ENCODE results near the gene FREM1.

Gene FREM1

DNA sequence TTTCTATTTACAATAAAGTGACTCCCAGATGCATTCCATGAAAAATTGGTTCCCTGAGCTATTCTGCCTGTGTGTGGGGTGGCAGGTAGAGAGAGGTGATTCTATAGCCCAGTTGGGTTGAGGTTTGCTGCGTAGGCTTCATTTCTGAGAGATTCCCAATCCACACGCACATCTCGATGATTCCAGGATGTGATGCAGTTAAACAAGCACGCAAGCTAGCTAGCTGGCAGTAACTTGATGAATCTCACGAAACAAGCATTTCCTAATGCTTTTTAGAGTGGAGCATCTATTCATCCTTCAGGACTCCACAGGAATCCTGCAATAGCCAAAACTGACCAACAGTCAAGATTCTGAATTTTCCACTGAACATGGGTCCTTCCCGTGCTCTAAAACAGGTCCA is 143.9 kb downstream of the FREM1 start:
- DNase-seq (ENCODE audit: low read depth in 2 of 2), result no peak

DNA sequence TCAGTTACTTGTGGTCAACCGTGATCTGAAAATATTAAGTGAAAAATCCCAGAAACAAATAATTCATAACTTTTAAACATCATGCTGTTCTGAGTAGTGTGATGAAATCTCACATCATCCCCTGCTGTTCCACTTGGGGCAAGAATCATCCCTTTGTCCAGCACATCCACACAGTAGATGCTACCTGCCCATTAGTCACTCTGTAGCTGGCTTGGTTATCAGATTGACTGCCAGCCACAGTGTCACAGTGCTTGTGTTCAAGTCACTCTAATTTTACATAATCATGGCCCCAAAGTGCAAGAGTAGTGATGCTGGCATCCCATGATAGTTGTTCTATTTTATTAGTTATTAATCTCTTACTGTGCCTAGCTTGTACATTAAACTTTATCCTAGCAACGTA is 148.6 kb downstream of the FREM1 start:
- no peak for DNase-seq (ENCODE audit: low read depth in 2 of 2)

- DNase-seq (ENCODE audit: low read depth in 2 of 2), result no peak
These were observed 150.2 kb downstream of the FREM1 start for GRCh38 chr9:14760060-14760459.

- no peak for DNase-seq (ENCODE audit: low read depth in 2 of 2)
These were observed 153.9 kb downstream of the FREM1 start for GRCh38 chr9:14756291-14756690.

DNA sequence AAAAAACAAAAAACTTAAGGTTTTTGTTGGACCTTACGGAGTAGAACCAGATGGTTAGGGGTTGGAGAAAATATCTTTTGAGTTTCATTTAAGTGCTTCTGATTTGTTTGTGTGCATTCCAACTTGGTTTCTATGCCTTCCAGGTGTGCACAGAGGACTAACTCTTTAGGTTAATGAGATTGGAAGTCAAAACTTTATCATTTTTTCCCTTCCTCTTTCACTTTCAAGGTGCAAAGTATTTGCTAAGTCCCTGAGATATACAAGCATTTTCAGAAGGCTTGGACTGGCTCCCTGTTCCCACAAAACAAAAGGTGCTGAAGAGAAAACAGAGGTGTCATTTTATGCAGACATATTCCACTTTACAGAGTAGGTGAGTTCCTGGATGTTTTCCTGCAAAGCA is 157.4 kb downstream of the FREM1 start:
- no peak for DNase-seq (ENCODE audit: low read depth in 2 of 2)

- no peak for DNase-seq (ENCODE audit: low read depth in 2 of 2)
These were observed 158.0 kb downstream of the FREM1 start for GRCh38 chr9:14752271-14752670.

DNA sequence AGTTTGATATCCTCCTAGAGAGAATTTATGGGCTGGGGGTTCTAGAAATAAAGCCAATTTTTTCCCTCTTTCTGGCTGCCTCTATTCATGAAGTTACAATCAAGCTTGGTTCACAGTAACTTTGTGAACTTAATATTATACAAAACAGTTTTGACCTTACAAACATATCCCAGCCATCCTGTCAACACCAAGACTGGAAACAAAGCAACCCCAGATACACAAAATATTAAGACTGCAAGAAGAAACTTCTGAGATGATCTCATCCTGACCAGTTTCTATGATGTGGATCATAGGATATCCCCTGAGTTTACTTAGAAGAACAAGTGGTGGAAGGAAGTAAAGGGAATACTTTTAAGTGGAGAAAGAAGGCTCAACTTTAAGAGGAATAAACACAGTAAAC is 159.4 kb downstream of the FREM1 start:
- DNase-seq (ENCODE audit: low read depth in 2 of 2), result no peak

DNA sequence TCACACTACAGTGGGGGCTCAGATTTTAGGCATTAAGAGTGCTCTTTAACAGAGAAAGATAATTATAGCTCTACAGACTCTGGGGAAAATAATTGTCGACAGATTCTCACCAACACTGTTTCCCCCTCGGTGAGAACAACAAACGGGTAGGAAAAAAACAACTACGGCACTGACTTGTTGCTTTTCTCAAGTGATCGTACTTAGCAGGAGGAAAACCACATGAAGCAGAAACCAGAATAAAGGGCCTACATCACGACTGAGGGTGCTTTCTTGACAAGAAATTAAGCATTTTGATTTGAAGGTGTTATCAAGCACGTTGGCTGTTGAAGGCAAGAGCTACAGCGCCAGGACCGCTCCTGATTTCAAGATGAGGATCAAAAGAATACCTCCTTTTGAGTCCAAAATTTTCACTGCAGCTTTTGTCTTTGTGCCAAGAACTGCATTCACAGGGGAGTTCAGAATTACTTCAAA is 160.5 kb downstream of the FREM1 start:
- no peak for DNase-seq (ENCODE audit: low read depth in 2 of 2)

DNA sequence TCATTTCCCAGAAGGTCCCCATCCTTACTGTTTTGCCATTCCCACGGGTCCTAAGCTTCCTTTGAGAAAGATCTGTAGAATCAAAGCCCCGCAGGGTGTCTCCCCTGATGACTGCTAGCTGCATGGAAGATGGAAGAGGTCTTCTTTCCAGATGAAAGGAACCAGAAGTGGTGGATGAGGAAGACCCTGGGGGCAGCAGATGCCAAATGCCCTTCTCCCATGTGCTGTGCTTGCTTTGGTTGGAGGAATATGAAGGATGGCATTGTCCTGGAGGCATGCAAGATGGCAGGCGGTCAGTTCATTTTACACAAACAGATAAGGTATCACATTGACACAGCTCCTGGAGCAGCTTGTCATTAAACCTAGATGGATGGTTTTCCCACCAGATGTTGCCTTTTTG is 161.9 kb downstream of the FREM1 start:
- DNase-seq (ENCODE audit: low read depth in 2 of 2), result no peak

DNA sequence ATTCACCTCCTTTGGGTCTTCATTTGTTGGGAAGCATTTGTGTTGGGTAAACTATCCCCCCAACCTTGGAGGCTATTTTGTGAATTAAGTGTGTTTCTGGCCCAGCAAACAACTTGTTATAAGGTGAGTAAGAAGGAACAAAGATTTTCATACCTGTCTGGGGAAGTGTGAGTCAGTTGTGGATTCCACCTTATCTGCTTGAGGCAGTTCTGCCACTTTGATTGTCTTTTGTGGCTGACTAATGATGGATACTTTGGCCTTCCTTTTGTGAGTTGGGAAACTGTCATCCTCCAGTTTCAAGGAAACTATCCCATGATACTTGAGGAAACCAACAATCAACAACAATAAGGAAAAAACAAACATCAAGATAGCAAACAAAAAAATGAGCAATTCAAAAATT is 163.1 kb downstream of the FREM1 start:
- no peak for DNase-seq (ENCODE audit: low read depth in 2 of 2)

DNA sequence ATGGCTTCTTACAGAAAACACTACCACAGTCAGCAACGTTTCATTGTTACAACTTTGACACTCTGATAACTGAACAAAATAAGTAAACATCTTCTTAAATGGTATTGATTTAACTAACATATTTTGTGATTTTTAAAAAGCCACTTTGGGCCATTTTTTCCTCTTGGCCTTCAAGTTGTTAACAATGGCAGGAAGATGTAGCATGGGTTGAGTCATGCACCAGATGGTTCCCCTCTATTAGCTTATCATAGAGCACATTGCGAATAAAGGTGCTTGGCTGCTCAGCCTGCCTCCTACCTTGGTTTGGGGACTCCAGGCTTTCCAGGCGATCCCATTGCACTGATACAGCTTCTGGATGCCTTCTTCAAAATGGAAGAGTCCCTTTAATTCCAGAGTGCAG is 163.6 kb downstream of the FREM1 start:
- DNase-seq (ENCODE audit: low read depth in 2 of 2), result no peak

- no peak for DNase-seq (ENCODE audit: low read depth in 2 of 2)
These were observed 165.5 kb downstream of the FREM1 start for GRCh38 chr9:14744768-14745167.

DNA sequence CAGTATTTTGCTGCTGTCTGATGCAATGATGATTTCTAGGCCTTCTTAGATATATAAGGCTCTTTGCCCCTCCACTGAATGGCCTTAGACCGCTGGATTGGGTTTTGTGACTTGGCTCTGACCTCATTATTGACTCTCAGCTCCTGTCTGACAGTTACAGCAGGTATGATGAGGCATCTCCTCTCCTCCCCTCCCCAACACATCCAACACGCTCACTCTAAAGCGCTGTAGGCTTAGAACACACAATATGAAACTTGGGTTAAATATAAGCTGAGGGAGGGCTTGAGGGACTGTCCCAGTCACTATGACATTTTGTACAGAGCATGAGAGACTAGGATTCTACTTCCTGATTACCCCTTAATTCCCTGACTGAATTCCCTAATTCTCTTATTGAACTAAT is 168.9 kb downstream of the FREM1 start:
- DNase-seq (ENCODE audit: low read depth in 2 of 2), result no peak

DNA sequence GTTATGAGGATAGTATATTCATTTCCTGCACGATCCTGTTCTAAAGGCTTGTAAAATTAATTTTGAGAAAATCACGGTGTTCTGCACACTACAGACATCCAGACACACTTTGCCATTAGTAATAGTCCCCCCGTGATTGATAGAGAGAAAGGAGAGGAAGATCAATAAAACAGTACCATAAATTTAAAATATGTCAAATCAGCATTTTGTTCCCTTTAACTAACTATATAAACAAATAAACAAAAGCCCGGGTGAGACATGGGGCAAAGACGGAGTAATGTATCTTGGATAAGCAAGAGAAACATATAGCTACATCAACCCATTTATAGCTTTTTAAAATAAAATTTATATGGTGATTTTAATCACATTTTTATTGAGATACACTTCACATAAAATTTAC is 177.1 kb downstream of the FREM1 start:
- DNase-seq (ENCODE audit: low read depth in 2 of 2), result no peak

DNA sequence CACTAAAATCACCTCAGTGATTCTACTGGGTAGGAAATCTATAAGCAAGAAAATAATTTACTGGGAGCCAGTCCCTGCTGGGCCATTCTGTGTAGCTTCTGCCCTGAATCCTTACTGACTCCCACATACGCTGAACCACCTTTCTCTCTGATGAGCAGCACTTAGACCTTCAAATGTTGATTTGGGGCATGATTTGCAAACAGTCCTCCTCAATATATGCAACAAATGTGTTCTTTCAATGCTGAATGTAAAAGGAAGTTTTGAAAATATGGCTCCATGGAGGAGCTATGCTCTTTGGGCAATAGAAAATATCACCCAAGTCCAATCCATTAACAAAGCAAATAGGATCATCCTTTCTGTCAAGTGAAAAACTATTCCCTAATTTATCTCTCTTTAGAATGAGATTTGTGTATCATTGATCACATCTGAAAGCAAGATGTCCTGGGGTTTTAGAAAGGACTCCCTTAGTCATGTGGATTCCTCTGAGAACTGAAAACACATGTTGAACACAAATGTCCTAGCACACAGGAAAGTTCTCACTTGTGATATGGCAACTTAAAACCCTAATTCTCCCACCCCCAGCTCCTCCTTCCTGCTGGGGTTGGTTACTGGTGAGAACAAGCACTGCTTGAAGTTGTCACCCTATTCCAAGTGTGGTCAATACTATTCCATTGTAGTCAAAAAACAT is 178.8 kb downstream of the FREM1 start:
- DNase-seq (ENCODE audit: low read depth in 2 of 2), result no peak

DNA sequence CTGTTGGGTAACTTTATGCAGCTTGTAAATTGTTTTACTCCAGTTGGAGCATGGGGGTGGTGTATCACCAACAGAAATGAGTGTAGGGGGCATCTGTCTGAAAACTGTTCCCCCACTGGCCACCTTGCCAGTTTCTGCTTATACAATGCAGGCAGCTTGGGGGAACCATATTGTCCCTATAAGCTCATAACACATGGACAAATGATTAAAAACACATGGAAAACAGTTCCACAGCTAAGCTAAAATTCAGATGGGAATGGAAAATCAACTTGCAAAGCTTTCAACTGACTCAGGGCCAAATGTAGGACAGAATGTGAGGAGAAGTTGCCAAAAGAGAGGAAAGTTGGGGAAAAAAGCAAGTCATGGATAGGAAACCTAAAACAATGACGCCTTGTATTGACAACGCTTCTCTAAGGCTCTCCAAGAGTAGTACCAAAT is 179.7 kb downstream of the FREM1 start:
- no peak for DNase-seq (ENCODE audit: low read depth in 2 of 2)

DNA sequence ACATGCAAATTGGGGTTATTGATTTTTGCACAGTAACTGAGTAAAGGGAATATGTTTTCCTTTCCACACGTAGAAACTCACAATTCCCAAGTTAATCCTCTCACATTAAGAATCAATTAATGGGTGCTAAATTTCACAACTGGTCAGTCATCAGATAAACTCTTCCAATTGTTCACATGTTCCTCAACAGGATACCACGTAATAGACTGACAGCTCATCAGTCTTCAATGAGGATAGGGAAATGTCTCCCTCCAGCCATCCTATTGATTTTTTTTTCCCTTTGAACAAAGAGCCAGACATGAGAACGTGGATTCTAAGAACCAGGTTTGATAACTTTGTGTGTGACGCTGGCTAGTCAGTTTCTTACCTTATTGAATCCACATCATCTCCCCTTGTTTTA is 186.9 kb downstream of the FREM1 start:
- DNase-seq (ENCODE audit: low read depth in 2 of 2), result no peak

GRCh38 chr9:14722391-14723035 is 187.7 kb downstream of the FREM1 start, which contains the start of gene CER1:
Gene CER1 (minus strand): TSS chr9:14722733. CDS start chr9:14722672, 61 bp downstream.
- DNase-seq (ENCODE audit: low read depth in 2 of 2), result no peak

DNA sequence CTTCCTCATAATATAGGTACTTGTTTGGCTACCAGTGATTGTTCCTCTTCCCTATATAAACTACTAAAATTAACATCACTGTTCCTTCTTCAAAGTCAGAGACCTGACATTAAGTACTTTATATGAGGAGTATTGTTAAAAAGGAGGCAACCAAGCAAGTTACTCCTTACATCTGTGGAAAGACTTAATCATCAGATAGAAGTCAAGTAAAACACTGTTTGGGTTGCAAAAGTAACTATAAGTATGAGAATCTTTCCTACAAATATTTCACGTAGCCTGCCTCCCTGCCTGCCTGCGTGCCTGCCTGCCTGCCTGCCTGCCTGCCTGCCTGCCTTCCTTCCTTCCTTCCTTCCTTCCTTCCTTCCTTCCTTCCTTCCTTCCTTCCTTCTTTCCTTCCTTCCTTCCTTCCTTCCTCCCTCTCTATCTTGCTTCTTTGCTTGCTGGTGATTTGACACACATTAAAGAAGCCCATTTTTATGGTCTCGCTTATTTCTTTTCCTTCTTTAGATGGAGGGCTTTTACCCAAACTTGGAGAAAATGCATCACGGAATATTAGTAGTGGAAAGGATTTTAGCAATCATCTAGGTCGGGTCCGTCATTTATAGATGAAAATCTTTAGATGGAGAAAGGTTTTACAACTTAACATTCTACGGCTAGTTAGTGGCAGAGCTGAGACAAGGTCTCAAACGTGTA is 190.9 kb downstream of the FREM1 start:
- DNase-seq (ENCODE audit: low read depth in 2 of 2), result no peak

GRCh38 chr9:14715102-14715501 is 195.1 kb downstream of the FREM1 start:
- no peak for DNase-seq (ENCODE audit: low read depth in 2 of 2)

- DNase-seq (ENCODE audit: low read depth in 2 of 2), result no peak
These were observed 197.0 kb downstream of the FREM1 start for GRCh38 chr9:14713187-14713767.

GRCh38 chr9:14710804-14711203 is 199.4 kb downstream of the FREM1 start:
- no peak for DNase-seq (ENCODE audit: low read depth in 2 of 2)
